ENCODE results near the gene PNPLA3. TPM values are rescaled to one million over a fixed set of nuclear protein-coding genes. Genes with fewer than 3 reads are reported as not detected.

Gene PNPLA3
- total and polyA plus RNA-seq, 2 of the 4 experiments (the other 2 are of a cell fraction) = 3.6 to 7.5 TPM

- Histone ChIP-seq H2AK9ac (replicated peaks; ENCODE audit: low read depth, low read length, poor library complexity) (no peak overlapping the region), H3K9me1 (ENCODE audit: insufficient read depth, low read length) (no peaks in the 10 kb centered on the region), H3K36me3 (ENCODE audit: control insufficient read depth, insufficient read depth, low read length) (no peaks in the 10 kb centered on the region), H3K79me1 (ENCODE audit: low read depth in 1 of 2, low read length in 2 of 2) (no peaks in the 10 kb centered on the region), H2BK120ac (ENCODE audit: low read depth, low read length) (no peak overlapping the region), H3K9ac (ENCODE audit: low read depth, low read length) (no peak overlapping the region), H4K8ac (ENCODE audit: low read depth in 2 of 2, low read length in 2 of 2) (no peak overlapping the region), H4K20me1 (ENCODE audit: insufficient read depth, low read length) (no peaks in the 10 kb centered on the region), H3K9me3 (ENCODE audit: control insufficient read depth, insufficient read depth, low read length) (no peaks in the 10 kb centered on the region; the same call in 1 of the 2 replicates), H3K23ac (ENCODE audit: low read depth, low read length) (no peak overlapping the region), H4K5ac (ENCODE audit: low read depth, low read length) (no peak overlapping the region), H4K91ac (ENCODE audit: insufficient read depth, low read depth, low read length) (no peak overlapping the region), H3K4me1 (ENCODE audit: control insufficient read depth, insufficient read depth, low read length) (no peaks in the 10 kb centered on the region), H3K4me2 (ENCODE audit: low read depth, low read length) (no peak overlapping the region), H3K14ac (replicated peaks; ENCODE audit: low read depth, low read length) (no peak overlapping the region), H2AFZ (replicated peaks; ENCODE audit: low read length, poor library complexity) (no peak overlapping the region), H3K27me3 (ENCODE audit: control insufficient read depth, insufficient read depth, low read length) (peaks cover 20% of the 10 kb centered on the region), H3K18ac (ENCODE audit: low read depth, low read length) (no peak overlapping the region), H3K4ac (ENCODE audit: low read depth, low read length) (no peak overlapping the region), H3K27ac (ENCODE audit: insufficient read depth, low read length) (no peak overlapping the region), H3K4me3 (ENCODE audit: insufficient read depth, low read depth, low read length) (no peak overlapping the region), H2AK5ac (ENCODE audit: low read depth, low read length) (no peak overlapping the region), H3K56ac (ENCODE audit: extremely low read depth, insufficient read depth, low read length) (no peak overlapping the region), H2BK15ac (ENCODE audit: low read depth, low read length) (no peak overlapping the region), H2BK5ac (ENCODE audit: low read depth, low read length, poor library complexity, severe bottlenecking) (no peak overlapping the region), H2BK20ac (ENCODE audit: low read depth, low read length) (no peak overlapping the region)
- dilution Hi-C loops (cut with HindIII; ENCODE audit: low sequenced_read_pairs, unreplicated experiment) (no loop called here), intact Hi-C loops (cut with micrococcal nuclease) (no loop called here), in situ Hi-C loops (cut with MboI; ENCODE audit: low sequenced_read_pairs) (no loop called here)
- WGBS, 2 experiments (ENCODE audit: extremely low coverage in 2 of 2, insufficient read length in 1 of 2) = 20% methylated on average over 2 of the region's 12 CpGs; no CpG with 5 or more reads in 1 of the 2 experiments
- TF ChIP-seq RAD21 (IDR thresholded peaks at IDR 0.05; ENCODE audit: low read length) = no peak
- POLR2A ChIA-PET (ENCODE audit: unreplicated experiment) = no interaction called here
- DNase-seq (peak; percentile 21), ATAC-seq (ENCODE audit: low read depth) (no peak)
- no TSS peak for BruUV-seq (replicated peaks)
- CTCF ChIA-PET = no interaction called here
Observed at GRCh38 chr22:43878079-43878795, 45.4 kb upstream of the PNPLA3 start.
